GM18526 (cell line): ENCODE measurements around the gene ANKRD10.

Experiments
- POLR2A ChIP-seq: IDR thresholded peaks from 3 replicates; pipeline ENCODE4 v1.6.1; 2011; ENCODE audit not compliant: insufficient read length; ENCODE audit errors: extremely low read depth

Gene ANKRD10

DNA sequence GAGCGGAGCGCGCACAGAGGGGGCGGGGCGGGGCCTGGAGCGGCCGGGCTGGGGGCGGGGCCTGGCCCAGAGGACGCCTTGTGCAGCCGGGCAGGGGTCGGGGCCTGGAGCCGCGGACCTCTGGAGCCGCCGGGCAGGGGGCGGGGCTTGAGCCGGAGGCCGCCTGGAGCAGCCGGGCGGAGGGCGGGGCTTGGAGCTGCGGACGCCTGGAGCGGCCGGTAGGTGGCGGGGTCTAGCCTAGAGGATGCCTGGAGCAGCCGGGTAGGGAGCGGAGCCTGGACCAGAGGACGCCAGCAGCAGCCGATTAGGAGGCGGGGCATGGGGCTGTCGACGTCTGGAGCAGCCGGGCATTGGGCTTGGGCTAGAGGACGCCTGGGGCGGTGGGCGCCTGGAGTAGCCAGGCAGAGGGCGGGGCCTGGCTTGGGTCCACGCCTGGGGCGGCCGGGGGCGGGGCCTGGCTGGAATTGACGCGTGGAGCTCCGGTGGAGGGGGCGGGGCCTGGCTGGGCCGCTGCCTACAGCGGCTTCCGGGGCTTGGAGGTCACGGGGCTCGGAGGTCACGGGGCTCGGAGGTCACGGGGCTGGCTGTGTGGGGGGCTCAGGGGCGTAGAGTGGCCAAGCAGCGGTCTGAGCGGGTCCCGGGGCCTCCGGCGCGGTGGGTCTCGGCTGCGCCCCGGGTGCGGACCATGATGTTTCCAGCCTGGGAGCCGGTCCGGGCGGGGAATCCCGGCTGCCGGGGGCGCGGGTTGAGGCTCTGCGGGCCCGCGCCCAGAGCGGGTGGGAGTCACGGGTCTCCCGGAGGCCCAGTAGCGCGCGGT is at the start of gene ANKRD10:
TSS of gene ANKRD10 (minus strand) at position 13 of the 817 bp plus-strand sequence. CDS start 135 bp downstream, outside the sequence.
- TF ChIP-seq POLR2A, result peak; percentile 70

DNA sequence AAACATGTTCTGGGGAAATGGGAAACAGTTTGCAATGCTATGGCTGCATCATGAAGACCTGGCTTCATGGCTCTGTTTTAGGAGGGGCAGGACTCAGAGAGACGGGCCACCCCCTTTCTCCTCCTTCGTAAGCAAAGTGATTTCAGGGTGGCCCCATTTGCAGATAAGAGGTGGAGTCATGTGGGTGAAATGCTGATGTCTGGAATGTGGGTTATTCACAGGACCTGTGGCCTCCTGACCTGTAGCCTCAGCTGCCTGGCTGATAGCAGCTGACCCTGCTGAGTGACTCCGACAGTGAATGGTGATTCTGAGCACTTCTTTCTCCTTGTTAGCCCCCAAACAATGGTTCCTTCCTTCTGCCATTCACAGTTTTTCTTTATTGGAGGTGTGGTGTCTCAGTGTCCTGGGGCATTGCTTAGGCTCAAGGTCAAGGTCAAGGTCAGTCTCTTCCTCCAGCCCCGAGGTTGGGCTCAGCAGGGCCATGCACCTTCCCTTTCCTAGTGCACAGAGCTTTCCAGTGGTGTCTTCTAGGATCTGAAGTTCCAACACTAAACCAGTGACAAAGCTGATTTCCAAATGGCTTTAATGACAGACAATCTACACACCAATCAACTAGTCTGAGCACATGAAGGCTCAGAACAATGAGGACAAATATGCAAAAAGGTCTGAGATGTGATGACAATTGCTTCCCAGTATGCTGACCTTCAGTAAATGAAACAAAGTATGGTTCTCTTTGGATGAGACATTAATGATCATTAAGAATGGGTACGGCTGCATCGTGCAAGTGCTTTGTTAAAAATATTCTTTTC is 49.6 kb upstream of the ANKRD10 start:
- no peak for TF ChIP-seq POLR2A

DNA sequence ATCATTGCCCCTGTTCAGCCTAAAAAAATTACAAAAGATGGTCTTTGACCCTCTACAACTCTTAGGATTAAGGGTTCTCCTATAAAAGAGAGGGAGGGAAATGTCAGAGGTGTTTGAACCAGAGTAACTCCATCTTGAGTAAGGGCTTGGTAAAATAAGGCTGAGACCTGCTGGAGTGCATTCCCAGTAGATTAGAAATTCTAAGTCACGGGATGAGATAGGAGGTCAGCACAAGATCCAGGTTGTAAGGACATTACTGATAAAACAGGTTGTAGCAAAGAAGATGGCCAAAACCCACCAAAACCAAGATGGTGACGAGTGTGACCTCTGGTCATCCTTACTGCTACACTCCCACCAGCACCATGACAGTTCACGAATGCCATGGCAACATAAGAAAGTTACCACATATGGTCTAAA is 48.7 kb upstream of the ANKRD10 start:
- no peak for TF ChIP-seq POLR2A

DNA sequence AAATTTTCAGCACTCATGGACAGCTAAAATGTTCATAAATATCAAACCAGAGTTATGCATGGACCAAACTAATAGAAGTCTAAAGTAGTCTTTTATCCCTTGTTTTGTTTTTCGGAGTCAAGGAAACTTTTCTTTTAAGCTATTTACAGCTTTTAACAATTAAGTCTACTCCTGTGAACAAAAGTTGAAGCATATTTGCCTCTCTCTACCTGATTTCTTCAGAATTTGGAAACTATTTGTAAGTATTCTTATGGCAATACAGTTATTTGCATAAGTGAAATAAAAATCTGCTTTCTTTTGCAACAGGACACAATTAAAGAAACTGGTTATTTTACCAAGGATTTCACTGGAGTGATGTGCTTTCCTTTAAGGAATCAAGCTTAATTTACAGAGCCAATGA is 47.1 kb upstream of the ANKRD10 start:
- no peak for TF ChIP-seq POLR2A

- no peak for TF ChIP-seq POLR2A
Observed at GRCh38 chr13:110960204-110960603, 45.3 kb upstream of the ANKRD10 start.

DNA sequence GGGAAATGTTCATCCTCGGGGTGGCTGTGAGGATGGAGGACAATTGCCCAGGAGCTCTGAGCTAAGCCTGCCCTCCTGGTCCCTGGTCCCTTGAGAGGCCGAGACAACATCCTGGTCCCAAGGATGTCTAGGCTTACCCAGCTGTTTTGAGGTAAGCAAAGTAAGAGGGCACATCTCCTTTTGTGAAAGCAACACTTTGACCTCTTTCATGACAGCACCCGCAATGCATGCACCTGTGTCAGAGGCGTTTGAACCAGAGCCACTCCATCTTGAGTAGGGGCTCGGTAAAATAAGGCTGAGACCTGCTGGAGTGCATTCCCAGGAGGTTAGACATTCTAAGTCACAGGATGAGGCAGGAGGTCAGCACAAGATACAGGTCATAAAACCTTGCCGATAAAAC is 43.1 kb upstream of the ANKRD10 start:
- TF ChIP-seq POLR2A, result no peak

- TF ChIP-seq POLR2A, result no peak
Observed at GRCh38 chr13:110957181-110957884, 42.5 kb upstream of the ANKRD10 start.

GRCh38 chr13:110953833-110954532 is 39.1 kb upstream of the ANKRD10 start:
- TF ChIP-seq POLR2A, result no peak

DNA sequence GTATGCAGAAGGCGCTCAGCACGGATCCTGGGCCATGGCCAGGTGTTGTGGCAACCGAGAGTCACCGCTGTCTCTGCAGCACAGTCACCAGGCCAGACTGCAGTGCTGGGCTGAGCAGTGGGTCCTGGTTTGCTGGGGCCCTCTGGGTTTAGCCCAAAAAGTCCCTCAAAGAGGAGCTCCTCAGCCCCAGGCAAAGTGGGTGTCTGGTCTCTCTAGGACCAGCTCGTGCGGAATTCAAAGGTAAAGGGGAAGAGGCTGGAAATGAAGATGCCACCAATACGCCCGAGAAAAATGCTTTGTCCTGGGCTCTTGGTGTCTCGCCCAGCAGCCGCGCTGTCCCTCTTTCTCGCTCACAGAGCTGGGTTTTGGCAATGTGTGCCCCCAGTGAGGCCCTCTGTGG is 38.5 kb upstream of the ANKRD10 start:
- TF ChIP-seq POLR2A, result no peak

DNA sequence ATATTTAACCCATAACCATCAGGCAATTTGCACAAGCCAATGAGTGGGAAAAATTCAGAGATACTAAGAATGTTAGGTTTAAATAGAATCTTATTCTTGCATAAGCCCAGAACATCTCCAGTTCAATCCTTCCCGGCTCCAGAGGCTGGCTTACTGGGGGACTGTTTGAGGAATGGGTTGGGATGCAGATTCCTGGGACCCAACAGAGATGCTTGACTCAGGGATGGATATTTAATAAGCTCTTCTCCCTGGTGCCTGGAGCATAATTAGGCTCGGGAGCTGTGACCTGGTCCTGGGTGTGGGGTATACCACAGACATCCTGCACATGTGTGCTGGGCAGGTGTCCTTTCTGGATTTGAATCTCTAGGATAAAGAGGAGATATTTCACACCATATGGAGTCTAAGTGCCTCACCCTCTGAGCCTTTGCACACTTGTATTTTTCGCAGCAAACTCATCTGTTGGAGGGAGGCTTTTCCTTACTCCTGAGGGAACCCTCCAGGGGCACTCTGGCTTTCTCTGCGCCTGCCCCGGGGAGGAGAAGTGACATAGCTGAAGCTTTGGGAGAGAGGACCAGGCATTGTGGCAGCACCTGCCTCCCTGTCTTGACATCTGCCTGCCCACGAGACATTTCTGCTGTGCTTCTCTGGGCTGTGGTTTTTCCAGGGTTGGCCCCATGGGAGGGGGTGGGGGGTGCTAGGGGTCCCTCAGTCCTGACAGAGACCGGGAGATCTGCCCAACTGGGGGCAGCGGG is 36.1 kb upstream of the ANKRD10 start:
- no peak for TF ChIP-seq POLR2A

DNA sequence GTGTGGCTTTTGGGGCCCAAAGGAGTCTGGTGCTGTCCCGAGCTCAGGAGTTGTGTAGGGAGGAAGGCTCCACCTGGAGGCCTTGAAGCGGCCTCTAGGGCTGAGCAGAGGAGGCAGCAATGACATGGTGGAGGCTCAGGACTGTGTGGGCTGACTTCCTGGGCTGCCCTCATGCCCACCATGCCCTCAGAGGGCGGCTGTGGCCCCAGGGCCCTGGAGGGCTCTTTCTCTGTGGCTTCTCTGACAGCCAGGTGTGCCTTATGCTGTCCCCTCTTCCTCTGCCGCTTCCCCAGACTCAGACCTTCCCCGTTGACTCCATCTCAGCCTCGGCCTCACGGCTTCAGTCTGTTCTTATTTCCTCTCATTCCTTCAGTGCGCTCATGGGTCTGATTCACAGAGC is 35.5 kb upstream of the ANKRD10 start:
- TF ChIP-seq POLR2A, result no peak

DNA sequence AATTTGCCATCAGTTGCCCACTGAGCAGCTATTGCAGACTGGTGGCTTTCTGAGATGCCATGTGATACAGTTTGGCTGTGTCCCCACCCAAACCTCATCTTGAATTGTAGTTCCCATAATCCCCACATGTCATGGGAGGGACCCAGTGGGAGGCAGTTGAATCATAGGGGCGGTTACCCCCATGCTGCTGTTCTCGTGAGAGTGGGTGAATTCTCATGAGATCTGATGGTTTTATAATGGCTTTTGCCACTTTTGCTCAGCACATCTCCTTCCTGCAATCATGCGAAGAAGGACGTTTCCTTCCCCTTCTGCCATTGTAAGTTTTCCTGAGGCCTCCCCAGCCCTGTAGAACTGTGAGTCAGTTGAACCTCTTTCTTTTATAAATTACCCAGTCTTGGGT is 34.8 kb upstream of the ANKRD10 start:
- no peak for TF ChIP-seq POLR2A

GRCh38 chr13:110949116-110949515 is 34.2 kb upstream of the ANKRD10 start:
- no peak for TF ChIP-seq POLR2A

DNA sequence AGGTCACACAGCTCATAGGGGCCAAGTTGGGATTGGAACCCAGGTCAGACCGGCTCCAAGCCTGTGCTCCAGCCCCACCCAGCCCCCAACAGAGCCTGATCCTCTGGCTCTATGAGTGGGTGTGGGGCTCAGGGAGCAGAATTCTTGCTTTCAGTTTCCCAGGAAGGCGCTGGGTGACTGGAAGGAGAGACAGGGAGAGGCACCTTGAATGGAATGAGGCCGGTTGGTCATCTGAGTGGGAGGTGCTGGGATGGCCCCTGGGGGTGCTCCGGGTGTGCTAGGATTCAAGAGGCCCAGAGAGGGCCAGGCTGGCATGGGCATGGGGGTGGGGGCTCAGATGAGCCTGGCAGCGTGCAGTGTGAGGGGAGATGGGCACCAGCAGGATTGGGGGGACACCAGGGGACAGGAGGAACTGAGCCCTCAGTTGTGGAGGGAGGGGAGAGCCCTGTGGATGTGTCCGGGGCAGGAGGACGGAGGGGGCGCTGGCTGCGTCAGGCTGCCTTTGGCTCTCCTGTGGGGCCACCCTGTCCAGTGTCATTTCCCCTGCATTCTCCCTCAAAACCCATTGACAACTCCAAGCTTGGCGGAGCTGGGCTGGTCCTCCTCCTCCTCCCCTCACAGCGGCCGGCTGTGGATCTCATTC is 31.2 kb upstream of the ANKRD10 start:
- TF ChIP-seq POLR2A, result no peak
